HCT116 (cell line): ENCODE results near the gene TEP1.

Experiments used
- SIN3A ChIP-seq: IDR thresholded peaks from 2 replicates; pipeline ENCODE4 v1.6.1; 2012; ENCODE audit warnings: low read depth
- TF ChIP-seq, protein P1 (sequence below), 3 experiments: fragments of 200-600 bp in 1 of 3; sonication (generic) in 1 of 3; IDR thresholded peaks in 2 of 3; conservative IDR thresholded peaks in 1 of 3; 2 replicates each; pipeline ENCODE4 v1.5.1; 2012 to 2017; ENCODE audit warnings: low read depth in 2 of 3, low read length in 2 of 3, antibody characterized with exemption in 1 of 3, borderline replicate concordance in 1 of 3, control low read depth in 1 of 3, mild to moderate bottlenecking in 1 of 3, mixed read lengths in 1 of 3, mixed run types in 1 of 3, moderate library complexity in 1 of 3; ENCODE audit not compliant: insufficient read depth in 1 of 3

DNA sequence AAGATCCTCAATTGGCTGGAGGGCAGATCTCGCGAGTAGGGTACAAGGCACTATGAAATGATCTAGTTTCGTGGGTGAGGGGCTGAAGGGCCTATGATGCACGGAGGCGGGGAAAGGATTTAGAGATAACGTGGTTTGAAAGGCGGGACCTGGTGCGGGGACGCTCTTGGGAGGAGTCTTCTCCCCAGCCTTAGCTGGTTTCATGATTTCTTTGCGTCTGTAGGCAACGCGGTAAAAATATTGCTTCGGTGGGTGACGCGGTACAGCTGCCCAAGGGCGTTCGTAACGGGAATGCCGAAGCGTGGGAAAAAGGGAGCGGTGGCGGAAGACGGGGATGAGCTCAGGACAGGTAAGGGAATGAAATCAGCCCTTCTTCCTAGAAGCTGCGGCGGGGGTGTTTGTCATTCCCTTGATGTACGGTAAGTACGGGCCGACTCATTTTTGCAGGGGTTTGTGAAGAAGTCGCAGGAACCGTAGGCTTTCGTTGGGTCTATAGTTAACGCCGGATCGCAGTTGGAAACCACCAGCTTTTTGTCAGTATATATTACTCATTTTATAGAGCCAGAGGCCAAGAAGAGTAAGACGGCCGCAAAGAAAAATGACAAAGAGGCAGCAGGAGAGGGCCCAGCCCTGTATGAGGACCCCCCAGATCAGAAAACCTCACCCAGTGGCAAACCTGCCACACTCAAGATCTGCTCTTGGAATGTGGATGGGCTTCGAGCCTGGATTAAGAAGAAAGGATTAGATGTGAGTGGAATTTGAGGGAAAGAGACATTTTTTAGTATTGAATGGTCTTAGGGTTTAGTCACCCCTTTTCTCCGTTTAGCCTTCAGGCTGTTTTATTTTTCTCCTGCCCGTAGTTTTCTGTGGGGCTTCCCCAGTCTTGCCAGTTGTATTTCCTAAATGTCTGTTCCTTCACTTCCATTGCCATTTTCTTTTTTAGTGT lies 42.3 kb upstream of the TEP1 start:
- TF ChIP-seq SIN3A = peak; percentile 1; the same call in 1 of the 2 replicates
- TF ChIP-seq, protein P1, sequence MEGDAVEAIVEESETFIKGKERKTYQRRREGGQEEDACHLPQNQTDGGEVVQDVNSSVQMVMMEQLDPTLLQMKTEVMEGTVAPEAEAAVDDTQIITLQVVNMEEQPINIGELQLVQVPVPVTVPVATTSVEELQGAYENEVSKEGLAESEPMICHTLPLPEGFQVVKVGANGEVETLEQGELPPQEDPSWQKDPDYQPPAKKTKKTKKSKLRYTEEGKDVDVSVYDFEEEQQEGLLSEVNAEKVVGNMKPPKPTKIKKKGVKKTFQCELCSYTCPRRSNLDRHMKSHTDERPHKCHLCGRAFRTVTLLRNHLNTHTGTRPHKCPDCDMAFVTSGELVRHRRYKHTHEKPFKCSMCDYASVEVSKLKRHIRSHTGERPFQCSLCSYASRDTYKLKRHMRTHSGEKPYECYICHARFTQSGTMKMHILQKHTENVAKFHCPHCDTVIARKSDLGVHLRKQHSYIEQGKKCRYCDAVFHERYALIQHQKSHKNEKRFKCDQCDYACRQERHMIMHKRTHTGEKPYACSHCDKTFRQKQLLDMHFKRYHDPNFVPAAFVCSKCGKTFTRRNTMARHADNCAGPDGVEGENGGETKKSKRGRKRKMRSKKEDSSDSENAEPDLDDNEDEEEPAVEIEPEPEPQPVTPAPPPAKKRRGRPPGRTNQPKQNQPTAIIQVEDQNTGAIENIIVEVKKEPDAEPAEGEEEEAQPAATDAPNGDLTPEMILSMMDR (IDR thresholded peaks at IDR 0.05 in 2 of 3, conservative IDR thresholded peaks at IDR 0.05 in 1 of 3; ENCODE audit: borderline replicate concordance in 1 of 3, insufficient read depth in 1 of 3, low read depth in 2 of 3, low read length in 2 of 3) = no peak
